ENCODE measurements around the gene ZNF473. TPM values are rescaled to one million over a fixed set of nuclear protein-coding genes. Genes with fewer than 3 reads are reported as not detected.
"Not testable (repeated sequence)": the region's sequence is repeated elsewhere in the genome, so short reads cannot be mapped to it uniquely, and the experiment has no call there.

Gene ZNF473
- total and polyA plus RNA-seq, 2 donors (not counting 1 experiment from before 2014, with no cell fraction given), result 5.0 to 6.4 TPM

GRCh38 chr19:50099696-50100095 lies 73.9 kb downstream of the ZNF473 start:
- H3K4me3 ChIP-seq (replicated peaks in 1 of 4; ENCODE audit: control extremely low read depth in 1 of 4, insufficient read depth in 1 of 4, low read depth in 3 of 4, low read length in 4 of 4); H3K27me3 ChIP-seq (ENCODE audit: control insufficient read depth, insufficient read depth, low read length); DNase-seq (ENCODE audit: low read depth in 2 of 2); H3K79me2 ChIP-seq (ENCODE audit: control insufficient read depth, insufficient read depth, low read length); H3K27ac ChIP-seq (ENCODE audit: insufficient read depth, low read length); H3K9me3 ChIP-seq (ENCODE audit: control insufficient read depth, insufficient read depth, low read depth, low read length); H3K4me2 ChIP-seq (ENCODE audit: extremely low read depth, insufficient read depth, low read length); H3K9ac ChIP-seq (ENCODE audit: insufficient read depth, low read length); H3K4me1 ChIP-seq (ENCODE audit: control insufficient read depth, extremely low read depth, insufficient read depth, low read length); H4K20me1 ChIP-seq (ENCODE audit: control insufficient read depth, extremely low read depth, insufficient read depth, low read length); H2AFZ ChIP-seq (ENCODE audit: low read length); H3K36me3 ChIP-seq (ENCODE audit: control insufficient read depth, insufficient read depth, low read length): not testable (repeated sequence)

- not testable (repeated sequence) for H3K27me3 ChIP-seq (ENCODE audit: control insufficient read depth, insufficient read depth, low read length); H3K9me3 ChIP-seq (ENCODE audit: control insufficient read depth, insufficient read depth, low read depth, low read length); H2AFZ ChIP-seq (ENCODE audit: low read length); H3K79me2 ChIP-seq (ENCODE audit: control insufficient read depth, insufficient read depth, low read length); H3K27ac ChIP-seq (ENCODE audit: insufficient read depth, low read length); H3K4me3 ChIP-seq (replicated peaks in 1 of 4; ENCODE audit: control extremely low read depth in 1 of 4, insufficient read depth in 1 of 4, low read depth in 3 of 4, low read length in 4 of 4); H3K9ac ChIP-seq (ENCODE audit: insufficient read depth, low read length); H3K36me3 ChIP-seq (ENCODE audit: control insufficient read depth, insufficient read depth, low read length); H3K4me2 ChIP-seq (ENCODE audit: extremely low read depth, insufficient read depth, low read length); H3K4me1 ChIP-seq (ENCODE audit: control insufficient read depth, extremely low read depth, insufficient read depth, low read length); DNase-seq (ENCODE audit: low read depth in 2 of 2); H4K20me1 ChIP-seq (ENCODE audit: control insufficient read depth, extremely low read depth, insufficient read depth, low read length)
Observed at GRCh38 chr19:50100946-50101345, 75.1 kb downstream of the ZNF473 start.

Other genes starting within 250 kb of the ZNF473 start
- gene FUZ, start 212.7 kb upstream of the ZNF473 start, total RNA-seq, result 32.9 and 34.3 TPM in 2 replicates
- 8.4 and 11.4 TPM in 2 replicates for gene FUZ, start 212.7 kb upstream of the ZNF473 start, polyA plus RNA-seq
- 10.0 and 11.2 TPM in 2 replicates for gene MED25, start 207.7 kb upstream of the ZNF473 start, total RNA-seq
- 20.2 and 28.6 TPM in 2 replicates for gene MED25, start 207.7 kb upstream of the ZNF473 start, polyA plus RNA-seq
- gene PTOV1, start 174.8 kb upstream of the ZNF473 start, total RNA-seq, result 35.2 and 56.0 TPM in 2 replicates
- 41.1 and 48.0 TPM in 2 replicates for gene PTOV1, start 174.8 kb upstream of the ZNF473 start, polyA plus RNA-seq
- gene PNKP, start 158.4 kb upstream of the ZNF473 start, total RNA-seq, result 21.1 and 32.9 TPM in 2 replicates
- 11.0 and 17.0 TPM in 2 replicates for gene PNKP, start 158.4 kb upstream of the ZNF473 start, polyA plus RNA-seq
- gene AKT1S1, start 148.7 kb upstream of the ZNF473 start, total RNA-seq, result 9.2 and 12.2 TPM in 2 replicates
- 37.4 and 51.3 TPM in 2 replicates for gene AKT1S1, start 148.7 kb upstream of the ZNF473 start, polyA plus RNA-seq
- 10.0 and 19.5 TPM in 2 replicates for gene TBC1D17, start 148.3 kb upstream of the ZNF473 start, total RNA-seq
- 32.5 and 34.2 TPM in 2 replicates for gene TBC1D17, start 148.3 kb upstream of the ZNF473 start, polyA plus RNA-seq
- 1.2 and 1.5 TPM in 2 replicates for gene IL4I1, start 129.1 kb upstream of the ZNF473 start, total RNA-seq
- 0.09 and 0.21 TPM in 2 replicates for gene IL4I1, start 129.1 kb upstream of the ZNF473 start, polyA plus RNA-seq
- 7.9 and 8.5 TPM in 2 replicates for gene ATF5, start 96.8 kb upstream of the ZNF473 start, total RNA-seq
- gene ATF5, start 96.8 kb upstream of the ZNF473 start, polyA plus RNA-seq, result 7.4 and 21.0 TPM in 2 replicates
- gene NUP62, start 96.5 kb upstream of the ZNF473 start, total RNA-seq, result 14.9 and 20.8 TPM in 2 replicates
- 8.9 and 17.0 TPM in 2 replicates for gene NUP62, start 96.5 kb upstream of the ZNF473 start, polyA plus RNA-seq
- gene SIGLEC11, start 64.8 kb upstream of the ZNF473 start, total RNA-seq, result not detected in 2 replicates
- not detected in 2 replicates for gene SIGLEC11, start 64.8 kb upstream of the ZNF473 start, polyA plus RNA-seq
- gene VRK3, start 633 bp upstream of the ZNF473 start, total RNA-seq, result 21.3 and 26.9 TPM in 2 replicates
- 40.6 and 40.9 TPM in 2 replicates for gene VRK3, start 633 bp upstream of the ZNF473 start, polyA plus RNA-seq
- not detected in 2 replicates for gene IZUMO2, start 137.3 kb downstream of the ZNF473 start, total RNA-seq
- gene IZUMO2, start 137.3 kb downstream of the ZNF473 start, polyA plus RNA-seq, result not detected in 2 replicates
- not detected in 2 replicates for gene MYH14, start 177.6 kb downstream of the ZNF473 start, total RNA-seq
- not detected in 2 replicates for gene MYH14, start 177.6 kb downstream of the ZNF473 start, polyA plus RNA-seq